GM13977 (cell line): Measurements from ENCODE around the gene CDH13.

Experiments used
- DNase-seq: peaks from one replicate; pipeline ENCODE4 v3.0.0; 2012; ENCODE audit warnings: low spot score
- in situ Hi-C: fragments of 300-500 bp; cut with MboI; formaldehyde crosslinking; loops from one replicate; pipeline ENCODE4 v1.12.0; 2022; ENCODE audit warnings: low sequenced_read_pairs, low pct_unique_long_range_greater_than_20kb, mixed read lengths, inconsistent platforms; ENCODE audit not compliant: unreplicated experiment
- TF ChIP-seq, protein P1 (sequence below): IDR thresholded peaks from 2 replicates; pipeline ENCODE4 v1.5.1; 2012; ENCODE audit warnings: mild to moderate bottlenecking, control low read depth; ENCODE audit not compliant: insufficient read depth; ENCODE audit errors: extremely low read depth, missing control alignments

The CDH13 gene

DNA sequence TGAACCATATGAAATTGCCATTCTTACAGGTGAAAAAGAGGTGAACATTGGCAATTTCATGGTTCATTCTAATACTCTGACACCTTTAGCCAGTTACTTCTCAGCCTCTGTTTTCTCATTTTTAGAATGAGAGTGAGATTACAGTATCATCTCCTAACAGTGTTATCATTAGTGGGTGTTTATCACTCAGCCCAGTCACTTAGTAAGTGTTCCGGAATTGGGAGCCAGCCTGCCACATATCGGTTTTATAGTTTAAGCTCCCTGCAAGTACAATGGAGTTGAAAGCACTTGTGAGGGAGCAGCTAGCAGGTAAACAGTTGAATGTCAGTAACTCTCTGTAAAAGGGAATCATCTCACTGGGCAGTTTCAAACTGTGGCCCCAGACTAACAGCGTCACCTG lies 597.9 kb downstream of the CDH13 start:
- DNase-seq, result no peak
- in situ Hi-C loops, result no loop called here
- TF ChIP-seq, protein P1, sequence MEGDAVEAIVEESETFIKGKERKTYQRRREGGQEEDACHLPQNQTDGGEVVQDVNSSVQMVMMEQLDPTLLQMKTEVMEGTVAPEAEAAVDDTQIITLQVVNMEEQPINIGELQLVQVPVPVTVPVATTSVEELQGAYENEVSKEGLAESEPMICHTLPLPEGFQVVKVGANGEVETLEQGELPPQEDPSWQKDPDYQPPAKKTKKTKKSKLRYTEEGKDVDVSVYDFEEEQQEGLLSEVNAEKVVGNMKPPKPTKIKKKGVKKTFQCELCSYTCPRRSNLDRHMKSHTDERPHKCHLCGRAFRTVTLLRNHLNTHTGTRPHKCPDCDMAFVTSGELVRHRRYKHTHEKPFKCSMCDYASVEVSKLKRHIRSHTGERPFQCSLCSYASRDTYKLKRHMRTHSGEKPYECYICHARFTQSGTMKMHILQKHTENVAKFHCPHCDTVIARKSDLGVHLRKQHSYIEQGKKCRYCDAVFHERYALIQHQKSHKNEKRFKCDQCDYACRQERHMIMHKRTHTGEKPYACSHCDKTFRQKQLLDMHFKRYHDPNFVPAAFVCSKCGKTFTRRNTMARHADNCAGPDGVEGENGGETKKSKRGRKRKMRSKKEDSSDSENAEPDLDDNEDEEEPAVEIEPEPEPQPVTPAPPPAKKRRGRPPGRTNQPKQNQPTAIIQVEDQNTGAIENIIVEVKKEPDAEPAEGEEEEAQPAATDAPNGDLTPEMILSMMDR, result no peak

DNA sequence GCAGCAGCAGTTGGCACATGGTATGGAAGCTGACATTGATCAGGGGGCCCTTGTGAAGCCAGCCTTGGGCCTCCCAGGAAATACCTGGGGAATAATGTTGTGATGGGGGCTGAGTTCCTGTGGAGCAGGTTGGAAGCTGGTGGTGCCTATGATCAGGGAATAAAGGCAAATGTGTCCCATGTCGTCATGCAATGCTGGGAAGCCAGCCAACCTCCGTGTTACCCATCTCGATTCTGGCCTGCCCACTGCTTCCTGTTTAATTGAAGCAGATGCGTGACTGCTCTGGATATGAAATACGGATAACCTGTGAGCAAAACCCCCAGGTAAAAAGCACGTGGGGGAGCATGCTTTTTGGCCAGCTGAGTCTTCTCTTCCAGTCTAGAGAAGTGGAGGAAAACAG lies 600.6 kb downstream of the CDH13 start:
- DNase-seq, result no peak
- in situ Hi-C loops, result no loop called here
- TF ChIP-seq, protein P1, result no peak

DNA sequence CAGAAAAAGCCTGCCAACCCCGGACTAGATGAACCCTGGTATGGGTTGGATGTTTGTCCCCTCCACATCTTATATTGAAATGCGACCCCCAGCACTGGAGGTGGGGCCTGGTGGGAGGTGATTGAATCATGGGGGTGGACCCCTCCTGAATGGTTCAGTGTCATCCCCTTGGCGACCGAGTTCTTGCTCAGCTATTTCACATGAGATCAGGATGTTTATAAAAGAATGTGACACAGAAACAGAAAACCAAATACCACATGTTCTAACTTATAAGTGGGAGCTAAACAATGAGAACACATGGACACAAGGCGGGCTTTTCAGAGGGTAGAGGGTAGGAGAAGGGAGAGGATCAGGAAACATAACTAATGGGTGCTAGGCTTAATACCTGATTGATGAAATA lies 605.0 kb downstream of the CDH13 start:
- TF ChIP-seq, protein P1, result no peak
- DNase-seq, result no peak
- in situ Hi-C loops, result no loop called here

DNA sequence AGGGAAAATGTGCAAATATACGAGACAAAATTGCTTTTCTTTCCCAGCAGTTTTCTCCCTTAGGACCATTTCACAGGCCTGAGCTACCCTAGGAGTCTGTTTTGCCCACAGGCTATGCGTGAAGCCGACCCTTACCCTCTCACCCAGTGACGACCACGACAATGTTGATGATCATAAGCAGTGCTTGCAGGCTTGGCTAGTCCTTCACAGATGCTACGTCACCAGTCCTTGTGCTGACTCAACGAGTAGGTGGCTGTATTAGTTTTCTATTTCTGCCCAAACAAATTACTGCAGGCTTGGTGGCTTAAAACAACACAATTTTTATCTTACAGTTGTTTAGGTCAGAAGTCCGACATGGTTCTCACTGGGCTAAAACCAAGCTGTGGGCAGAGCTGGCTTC lies 606.4 kb downstream of the CDH13 start:
- TF ChIP-seq, protein P1, result no peak
- no peak for DNase-seq
- in situ Hi-C loops, result no loop called here

DNA sequence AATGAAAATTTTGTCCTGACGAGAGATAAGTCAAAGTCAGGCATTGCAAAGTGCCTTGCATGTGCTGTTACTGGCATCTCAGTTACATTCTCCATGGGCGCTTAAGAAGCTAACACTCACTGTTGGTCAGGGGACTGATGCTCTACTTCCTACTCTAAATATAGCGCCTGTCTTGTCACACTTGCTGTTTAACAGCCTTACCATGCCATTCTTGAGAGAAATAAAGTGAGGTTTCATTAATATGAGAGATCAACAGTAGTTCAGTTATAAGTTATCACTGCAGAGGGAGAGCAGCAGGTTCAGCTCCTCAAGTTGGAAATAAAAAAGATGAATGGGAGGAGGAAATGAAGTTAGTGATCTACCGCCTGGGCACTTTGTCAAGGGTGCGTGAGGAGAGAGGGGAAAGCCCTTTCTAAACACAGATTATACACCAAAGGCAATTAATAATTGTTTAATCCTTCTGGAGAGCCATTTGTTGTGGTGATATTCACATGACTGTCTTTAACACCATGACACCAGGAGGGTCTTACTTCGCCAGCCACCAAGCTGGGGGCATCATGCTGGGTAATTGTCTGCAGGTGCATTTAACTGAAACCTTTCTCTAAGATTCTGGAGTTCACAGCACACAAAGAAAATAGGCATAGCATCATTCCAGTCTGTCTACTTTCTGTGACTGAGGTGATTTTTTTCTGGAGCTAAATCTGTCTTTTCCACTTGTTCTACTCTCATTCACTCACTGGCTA lies 612.4 kb downstream of the CDH13 start:
- no peak for DNase-seq
- in situ Hi-C loops, result no loop called here
- TF ChIP-seq, protein P1, result no peak

DNA sequence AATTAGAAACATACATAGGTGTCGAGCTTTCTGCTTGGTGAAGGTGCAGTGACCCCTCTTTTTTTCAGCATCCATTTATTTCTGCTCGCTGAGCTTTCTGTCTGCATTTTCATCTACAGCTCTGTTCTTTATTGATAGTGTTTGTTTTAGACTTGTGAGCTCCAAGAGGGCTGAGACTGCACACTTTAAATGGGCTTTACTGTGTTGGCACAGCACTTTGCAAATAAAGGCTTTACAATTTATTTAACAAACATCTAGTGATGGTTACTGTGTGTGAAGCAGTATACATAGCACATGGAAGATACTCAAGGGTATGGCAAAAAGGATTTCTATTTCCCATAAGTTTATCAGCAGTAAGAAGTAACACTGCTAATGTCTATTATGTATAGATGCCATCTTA lies 617.3 kb downstream of the CDH13 start:
- in situ Hi-C loops, result no loop called here
- TF ChIP-seq, protein P1, result no peak
- DNase-seq, result no peak
